NK-92 treated with Interleukin-12 subunit alpha and Interleukin-12 subunit beta, amount 100 ng/mL, for 24 hours (cell line): Measurements from ENCODE around the gene ABLIM1.

Experiments
- DNase-seq: peaks from one replicate; lab custom pipeline; 2025; lab: John Stamatoyannopoulos, UW

Gene ABLIM1

DNA sequence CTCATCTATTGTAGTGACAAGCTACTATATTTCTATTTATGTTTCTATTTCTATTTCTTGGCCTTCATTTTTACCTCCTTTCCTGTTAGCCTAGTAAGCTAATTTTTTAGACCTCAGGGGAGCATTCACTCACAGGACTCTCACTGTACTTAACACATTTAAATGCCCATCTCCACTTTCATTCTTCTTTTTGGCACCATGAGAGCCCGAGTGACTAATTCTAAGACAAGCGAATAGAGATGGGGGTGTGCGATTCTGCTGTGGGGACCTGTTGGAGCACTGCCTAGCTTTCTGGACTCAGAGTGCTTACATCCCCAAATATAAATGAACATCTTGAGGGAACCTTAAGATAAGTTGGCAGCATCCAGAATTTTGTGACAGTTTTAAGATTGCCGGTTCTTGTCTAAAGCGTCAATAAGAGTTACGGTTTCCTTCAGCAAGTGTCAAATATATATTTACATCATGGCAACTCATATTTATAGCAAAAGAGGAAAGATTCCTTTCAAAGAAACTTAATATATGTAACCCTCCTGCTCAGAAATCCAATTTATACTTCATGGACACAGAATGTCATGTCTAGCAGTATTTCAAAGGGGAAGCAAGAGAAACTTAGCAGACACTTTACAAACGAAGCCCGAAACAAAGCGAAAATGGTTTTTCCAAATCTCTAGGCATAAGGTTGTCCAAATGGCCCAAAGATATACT lies 199.7 kb downstream of the ABLIM1 start:
- DNase-seq: no peak

DNA sequence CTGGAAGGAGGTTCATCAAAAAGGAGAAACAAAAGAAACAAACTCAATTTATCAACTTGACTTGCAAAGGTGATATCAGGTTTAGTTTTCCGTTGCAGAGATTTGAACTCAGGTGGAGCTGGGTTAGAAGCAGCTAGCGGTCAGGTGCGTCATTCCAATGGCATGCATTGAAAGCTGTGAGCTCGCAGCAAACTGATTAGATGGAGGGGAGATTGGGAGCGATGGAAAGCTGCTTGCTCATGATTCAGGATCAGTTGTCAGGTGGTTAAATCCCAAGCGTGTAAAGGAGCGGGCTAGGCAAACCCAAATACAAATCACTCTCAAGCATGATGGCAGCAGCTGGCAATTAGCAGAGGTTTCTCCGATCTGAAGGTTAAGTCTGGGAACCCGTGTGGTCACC lies 204.5 kb downstream of the ABLIM1 start:
- DNase-seq: no peak

DNA sequence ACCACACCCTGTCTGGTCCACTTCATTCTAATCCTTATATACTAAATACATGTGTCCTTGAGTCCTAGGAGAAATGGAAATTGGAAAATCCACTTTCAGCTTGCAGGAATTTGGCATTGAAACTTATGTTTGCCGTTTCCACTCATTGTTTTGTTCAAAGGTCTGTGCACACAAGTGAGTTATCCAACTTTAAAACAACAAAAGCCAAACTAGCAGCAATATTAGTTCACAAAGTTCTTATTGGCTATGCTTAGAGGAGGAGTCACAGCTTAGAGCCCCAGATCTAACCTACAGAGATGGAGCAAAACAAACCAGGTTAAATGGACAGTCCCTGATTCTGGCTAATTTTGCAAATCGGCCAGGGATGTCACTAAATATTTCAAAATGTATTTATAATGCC lies 209.2 kb downstream of the ABLIM1 start:
- DNase-seq: no peak

DNA sequence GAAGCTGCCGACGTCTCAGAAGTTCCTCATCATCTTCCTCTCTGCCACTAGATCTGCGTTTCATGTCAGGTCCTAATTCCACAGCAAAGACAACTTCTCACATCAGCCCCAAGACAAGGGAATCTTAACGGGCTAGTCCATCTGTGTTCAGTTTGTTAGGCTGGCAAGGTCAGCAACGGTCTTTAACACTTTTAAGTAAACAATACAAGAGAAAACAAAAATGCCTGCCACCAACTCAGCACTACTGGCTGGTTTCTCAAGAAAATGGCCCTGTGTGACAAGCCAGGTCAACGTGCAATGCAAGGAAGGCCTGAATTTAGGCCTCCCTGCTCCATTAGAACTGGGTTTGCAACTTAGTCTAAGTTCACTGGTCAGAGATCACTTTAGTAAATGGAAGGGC lies 212.7 kb downstream of the ABLIM1 start:
- no peak for DNase-seq

DNA sequence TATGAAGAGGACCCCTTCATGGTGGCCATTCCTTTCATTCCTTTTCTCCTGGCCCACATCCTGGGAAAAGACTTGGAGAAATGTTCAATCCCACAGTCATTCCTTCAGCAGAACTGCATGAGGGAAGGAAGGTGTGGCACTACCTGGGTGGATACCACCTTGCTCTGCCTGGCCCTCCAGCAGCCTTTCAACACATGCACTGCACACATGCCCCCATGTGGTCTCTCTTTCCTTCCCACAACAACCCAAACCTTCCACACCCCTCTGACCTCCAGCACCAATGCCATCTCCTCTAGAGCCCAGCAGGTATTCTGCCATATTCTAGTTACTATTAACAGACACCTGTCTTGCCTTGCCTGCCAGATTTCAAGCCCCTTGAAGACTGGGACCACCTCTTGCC lies 213.3 kb downstream of the ABLIM1 start:
- no peak for DNase-seq

DNA sequence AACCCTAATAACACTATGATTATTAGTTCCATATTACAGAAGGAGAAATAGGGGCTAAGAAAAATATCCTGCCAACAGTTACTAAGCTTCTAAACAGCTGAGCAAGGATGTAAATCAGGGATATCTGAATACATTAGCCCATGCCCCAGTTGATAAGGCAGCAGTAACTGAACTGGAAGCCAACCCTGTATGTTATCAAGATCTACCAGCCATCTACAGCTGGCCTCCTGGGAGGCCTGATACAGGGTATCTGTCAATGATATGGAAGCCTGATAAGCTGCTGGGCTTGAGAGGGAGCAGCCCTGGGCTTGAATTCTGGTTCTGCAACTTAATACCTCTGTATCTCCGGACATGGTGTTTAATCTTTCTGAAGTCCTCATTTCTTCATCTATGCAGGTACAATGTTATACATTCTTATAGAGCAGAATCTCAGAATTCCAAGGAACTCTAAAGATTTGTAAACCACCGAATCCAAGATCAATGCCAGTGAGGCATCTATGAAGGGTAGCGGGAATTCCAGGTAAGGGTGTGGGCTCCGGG lies 215.9 kb downstream of the ABLIM1 start:
- DNase-seq: no peak

DNA sequence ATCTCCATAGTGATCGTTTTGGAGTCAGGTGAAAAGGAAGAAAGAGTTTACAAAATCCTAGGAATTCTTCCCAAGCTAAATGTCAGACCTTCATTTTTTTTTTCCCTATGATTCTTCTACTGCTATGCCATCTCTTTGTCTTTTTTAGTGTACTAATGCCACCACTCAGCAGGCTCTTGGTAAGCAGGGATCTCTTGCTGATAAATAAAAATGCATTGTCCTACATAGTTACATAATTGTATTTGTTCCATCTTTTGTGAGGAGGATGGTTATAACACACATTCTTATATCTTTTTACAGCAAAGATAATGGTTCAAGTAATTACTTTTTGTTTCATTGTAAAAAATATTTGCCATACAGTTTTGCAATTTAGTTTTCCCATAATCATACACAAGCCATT lies 217.0 kb downstream of the ABLIM1 start:
- DNase-seq: no peak

DNA sequence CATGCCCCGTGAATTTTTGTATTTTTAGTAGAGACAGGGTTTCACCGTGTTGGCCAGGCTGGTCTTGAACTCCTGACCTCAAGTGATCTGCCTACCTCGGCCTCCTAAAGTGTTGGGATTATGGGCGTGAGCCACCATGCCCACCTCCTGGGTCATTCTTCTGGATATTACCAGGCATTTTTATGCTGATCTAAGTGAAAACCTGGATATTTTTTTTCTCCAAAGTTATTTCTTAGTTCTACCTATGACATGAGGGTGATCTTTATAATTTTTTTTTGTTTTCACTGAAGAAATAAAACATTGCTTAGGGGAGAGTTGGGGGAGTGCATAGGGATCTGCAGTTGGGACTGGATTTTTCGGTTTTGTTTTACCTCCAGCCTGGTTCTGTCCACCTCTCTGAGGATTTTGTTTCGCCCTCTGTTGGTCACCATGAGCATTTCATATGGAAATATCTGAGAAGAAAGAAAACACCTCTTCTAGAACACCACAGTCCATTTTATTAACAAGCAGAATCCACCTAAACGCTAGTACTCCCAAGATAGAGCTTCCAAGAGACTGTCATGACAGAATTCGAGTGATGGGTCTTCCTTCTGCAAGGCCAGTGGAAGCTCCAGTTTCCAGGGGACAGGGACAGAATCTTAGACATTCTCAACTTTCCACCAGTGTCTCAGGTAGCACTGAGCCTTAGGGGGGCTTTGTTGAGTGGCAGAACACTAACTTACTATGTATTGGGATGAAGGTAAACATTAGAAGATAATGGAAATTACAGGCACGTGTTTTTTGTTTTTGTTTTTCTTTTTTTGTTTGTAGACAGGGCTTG lies 220.4 kb downstream of the ABLIM1 start:
- no peak for DNase-seq

DNA sequence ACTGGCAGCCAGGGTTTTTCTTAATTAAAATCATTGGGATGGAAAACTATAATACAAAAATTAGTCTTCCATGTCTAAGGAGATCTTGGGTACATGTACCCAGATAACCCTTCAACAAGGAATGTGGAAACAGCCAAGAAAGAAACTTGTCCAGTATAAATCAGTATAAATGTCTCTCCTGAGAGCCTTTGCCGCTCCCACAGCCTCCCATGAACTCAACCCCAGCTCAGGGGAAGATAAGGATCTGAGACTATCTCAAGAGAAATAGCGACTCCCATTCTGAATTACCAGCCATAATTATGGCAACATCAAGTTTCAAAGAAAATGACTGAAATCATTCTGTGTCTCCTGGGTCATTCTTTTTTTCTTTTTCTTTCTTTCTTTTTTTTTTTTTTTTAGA lies 221.1 kb downstream of the ABLIM1 start:
- DNase-seq: no peak

DNA sequence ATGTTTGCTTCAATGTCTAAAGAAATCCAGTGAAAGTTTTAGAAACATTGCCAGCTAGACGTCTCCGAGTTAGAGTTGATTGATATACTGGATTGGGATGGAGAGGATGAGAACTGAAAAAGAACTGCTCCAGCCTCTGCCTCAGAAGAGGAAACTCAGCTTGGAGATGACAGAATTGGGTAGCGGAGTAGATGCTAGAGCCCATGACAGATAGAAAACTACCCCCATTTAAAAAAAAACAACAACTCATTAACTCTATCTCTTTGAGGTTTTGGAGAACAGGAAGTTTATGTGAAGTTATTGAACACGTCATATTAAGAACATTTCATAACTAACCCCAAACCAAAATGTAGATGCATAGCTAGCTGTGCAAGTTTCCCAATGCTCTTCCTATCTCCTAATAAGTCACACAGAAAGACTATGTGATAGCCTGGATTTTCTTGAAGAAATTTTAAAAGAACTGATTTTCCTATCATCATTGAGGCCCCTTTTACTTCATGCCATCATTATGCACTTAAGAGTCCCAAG lies 225.4 kb downstream of the ABLIM1 start:
- no peak for DNase-seq

DNA sequence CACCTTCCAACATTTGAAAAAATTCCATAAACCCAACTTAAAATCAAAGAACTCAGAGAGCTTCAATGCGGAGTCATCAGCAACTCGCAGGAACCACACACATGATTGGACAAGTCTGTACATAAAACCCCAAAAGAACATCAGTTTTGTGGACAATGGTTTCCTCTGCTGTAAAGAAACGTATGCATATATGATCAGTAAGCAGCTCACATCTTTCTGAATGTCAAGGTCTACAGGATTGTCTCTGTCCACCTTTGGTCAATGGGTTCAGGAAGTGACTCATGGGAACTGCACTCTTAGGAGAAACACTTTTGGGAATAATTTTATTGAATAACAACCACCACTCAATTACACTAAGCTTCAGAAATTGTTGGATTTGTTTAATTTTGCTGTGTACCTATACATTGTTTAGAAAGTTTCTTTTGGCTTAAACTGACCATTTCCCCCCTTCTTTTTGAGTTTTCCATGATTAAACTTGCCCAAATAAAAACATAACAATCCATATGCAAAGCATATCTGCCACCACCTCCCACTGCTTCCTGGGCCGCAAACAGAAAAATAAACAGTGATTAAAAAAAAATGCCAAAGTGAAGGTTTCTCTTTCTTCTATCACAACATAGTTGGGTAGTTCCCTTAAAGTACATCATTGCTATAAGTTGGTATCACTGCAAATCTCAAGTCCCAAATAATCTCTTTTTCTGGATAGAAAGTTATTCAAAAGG lies 226.5 kb downstream of the ABLIM1 start:
- DNase-seq: no peak

DNA sequence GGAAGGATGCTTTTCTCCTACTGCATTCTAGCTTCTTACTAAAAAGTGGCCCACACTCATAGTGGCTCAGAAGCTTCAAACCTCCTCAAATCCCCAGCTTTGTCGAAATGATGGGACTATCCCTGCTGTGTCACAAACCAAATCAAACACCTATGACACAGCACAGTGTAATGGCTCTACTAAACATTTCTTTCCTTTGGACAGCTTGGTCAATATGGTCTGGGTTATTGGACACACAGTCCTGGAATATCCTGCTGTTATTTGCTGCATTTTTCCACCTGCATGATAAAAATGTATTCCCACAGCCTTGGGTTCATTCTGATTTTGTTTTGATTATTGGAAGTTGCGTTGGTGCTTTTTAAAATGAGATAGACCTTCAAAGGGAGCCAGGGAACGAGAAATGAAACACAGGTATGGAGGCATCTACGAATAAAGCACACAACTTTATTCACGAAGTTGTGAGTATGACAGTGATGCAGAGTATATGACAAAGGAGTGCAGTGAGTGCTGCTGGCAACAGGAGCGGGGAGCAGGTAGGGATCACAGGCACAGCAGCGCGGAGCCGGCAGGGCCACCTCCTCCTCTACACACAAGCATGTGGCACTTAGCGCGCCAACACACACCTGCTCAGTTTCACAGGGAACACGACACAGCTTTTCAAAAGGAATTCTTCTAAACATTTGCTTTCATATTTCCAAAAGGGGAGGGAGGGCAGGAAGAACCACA lies 227.2 kb downstream of the ABLIM1 start:
- DNase-seq: no peak

DNA sequence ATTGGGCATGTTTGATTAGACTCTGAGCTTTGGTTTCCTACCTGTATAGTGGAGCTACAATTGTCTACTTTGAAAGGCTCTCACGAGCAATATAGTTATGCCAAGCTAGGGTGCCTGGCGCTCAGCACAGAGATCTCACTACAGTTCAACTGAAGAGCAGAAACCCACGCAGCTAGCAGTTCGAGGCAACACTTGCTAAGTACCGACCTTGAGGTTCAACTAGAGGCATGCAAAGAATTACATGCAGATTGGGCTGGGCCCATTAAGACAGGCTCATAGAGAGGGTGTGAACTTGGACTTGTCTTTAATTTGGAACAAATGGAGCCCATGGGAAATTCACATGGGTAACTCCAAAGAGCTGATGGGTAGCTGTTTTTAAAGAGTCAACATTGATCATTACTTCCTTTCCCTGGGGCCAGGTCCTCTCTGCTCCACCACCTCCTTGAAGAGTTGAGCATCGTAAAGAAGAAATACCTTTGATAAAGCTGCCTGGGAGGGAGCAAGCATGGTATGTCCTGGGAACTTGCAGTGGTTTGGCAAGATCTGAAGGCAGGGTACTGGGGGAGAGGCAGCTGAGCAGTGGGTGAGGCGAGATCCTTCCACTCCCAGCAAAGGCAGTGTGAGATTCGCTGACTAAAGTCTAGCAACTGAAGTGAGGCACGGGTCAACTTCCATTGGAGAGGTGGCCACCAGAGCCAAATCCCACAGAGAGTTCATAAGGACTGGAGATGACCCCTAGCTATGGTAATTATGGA lies 228.3 kb downstream of the ABLIM1 start:
- no peak for DNase-seq

DNA sequence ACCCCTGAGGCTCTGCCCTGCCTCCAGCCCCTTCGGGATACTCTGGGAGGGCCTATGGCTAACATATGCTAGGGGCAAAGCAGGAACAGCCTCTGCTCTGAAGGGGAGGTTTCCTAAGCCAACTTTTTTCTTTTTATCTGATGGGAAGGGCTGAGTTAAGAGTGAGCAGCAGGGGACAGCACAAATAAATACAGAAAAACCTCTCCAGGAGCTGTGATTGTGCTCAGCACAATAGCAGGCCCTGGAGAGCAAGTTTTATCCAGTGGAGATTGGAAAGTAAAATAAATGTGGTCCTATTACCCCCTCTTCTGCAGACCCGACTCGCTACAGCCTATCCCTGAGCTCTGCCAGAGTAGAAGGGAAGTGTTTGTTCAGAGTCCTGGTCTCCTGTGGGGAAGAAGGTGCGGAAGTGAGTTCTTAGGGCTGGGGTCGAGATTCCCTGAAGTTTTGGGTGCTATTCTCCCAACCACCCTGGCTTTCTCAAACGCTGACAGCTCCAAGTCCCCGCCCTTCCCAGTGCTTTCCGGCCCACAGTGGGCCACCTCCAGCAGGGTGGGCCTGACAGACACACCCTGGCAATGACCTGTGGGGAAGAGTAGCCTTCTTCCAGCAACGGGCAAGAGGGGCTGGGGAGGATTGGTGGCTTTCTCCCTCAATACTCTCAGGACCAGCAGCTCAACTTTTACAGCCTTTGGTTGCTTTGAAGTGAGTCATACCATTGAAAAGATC lies 230.8 kb downstream of the ABLIM1 start:
- no peak for DNase-seq

DNA sequence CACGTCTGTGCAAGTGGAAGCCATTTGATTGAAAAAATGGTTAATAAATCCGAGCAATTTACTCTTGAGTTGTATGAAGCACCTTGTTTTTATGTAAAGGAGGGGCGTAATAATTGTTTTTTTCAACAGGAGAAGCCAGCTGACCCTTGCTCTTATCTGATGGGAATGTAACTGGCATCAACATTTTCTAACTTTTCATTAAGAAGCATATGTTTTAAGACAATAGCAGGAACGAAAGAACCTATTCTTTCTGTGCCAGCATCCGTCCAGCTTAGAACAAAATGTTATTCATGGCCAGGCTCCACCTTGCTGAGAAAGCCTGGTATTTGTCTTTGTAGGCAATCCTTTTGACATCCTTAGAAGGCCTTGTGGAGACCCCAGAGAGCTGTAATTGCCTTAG lies 231.6 kb downstream of the ABLIM1 start:
- no peak for DNase-seq

DNA sequence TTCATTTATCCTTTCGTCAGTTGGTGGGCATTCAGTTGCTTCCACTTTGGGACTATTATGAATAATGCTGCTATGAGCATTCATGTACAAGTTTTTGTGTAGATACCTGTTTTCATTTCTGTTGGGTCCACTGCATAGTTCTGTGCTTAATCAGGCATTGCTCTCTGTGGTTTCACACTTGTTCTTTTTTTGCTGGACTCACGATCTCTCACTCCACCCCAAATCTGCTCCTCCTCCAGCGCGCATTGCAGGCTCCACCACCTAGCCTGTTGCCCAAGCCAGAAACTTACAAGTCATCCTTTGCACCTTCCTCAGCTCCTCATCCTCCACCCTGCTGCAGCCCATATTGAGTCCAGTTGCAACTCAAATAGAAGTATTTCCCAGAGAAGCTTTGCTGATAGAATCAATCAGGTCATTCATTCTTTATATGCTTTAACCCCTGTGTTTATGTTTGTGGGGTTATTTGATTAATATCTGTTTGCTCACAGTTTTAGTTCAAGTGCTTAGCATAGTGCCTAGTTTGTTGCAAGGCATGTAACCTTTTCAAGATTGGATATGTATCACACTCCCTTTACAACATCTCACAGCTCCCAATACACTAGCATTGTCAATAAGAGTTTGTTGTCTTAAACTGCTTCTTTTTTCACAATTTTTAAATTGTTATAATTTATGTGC lies 237.1 kb downstream of the ABLIM1 start:
- DNase-seq: peak; percentile 69

DNA sequence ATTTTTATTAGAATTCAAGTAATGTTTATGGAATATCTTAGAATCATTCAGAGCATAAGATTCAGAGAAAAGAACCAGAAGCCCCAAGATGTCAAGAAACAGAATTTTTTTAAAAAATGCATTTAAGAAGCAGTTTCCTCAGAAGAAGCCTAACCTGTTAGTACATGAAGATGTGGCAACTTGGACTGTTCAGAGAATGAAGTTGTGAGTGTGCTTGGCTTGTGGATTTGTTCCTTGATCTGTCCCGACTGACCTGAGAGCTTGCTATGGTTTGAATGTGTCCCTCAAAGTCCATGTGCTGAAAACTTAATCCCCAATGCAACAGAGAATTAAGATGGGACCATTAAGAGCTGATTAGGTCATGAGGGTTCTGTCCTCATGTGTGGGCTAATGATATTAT lies 240.0 kb downstream of the ABLIM1 start:
- no peak for DNase-seq

DNA sequence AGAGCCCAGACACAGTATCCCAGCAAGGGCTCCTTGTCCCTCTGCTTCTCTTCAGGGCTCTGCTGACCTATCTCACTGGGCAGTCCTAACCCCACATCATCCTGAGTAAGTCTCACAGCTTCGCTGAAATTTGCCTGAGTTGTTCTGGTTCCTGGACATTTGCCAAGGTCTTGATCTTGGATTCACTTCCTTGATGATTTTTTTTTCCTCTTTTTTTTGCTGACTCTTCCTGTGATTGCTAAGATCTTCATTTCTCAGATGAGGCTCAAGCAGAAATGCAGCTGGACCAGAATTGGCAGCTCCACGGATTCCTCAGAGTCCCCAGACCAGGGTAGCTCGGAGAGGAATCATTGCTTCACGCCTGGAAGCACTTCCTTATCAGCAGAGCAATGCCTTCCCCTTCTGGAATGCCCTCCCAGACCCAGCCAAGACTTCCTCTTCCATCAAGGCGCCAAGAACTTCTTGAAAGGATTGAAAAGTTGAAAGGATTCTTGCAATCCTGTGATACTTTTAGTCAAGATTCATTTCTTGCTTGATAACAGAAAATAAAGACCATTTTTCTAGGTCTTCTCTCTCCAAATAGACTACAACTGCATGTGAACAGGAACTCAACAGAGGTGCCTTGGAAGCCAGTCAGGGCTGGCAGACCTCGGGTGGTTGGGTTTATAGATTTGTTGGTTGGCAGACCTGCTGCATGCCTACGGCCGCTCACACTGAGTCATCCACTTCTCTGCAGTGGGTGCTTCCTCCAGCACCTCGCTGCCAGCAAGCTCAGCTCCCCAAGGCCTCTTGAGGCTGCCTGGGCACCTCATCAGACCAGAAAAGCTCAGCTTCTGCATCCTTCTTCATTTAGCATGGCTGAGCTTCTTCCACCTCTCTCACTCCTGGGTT lies 244.9 kb downstream of the ABLIM1 start:
- peak; percentile 32 for DNase-seq

DNA sequence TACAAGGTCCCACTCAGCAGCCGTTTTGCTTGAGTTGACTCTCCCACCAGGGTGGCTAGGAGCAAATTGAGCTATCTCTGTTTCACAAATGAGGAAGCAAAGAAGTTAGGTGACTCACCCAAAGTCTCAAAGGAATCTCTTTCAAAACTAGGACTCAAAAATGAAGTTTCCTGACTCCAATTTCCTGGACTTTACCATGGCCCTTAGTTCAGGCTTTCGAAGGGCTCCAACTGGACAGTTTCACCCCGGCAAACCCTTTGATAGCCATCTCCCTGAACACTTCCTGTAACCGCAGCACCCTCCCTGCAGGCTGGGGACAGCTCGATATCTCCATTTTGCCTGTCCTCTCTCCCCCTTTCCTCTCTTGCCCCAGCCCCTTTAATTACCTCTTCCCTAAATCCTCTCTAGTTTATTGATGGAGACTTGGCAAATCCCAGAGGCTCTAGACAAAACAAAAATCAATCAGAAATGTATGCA lies 249.1 kb downstream of the ABLIM1 start:
- DNase-seq: no peak
